DND-41 (cell line): ENCODE results near the gene SPCS2.

Experiments
- CTCF ChIP-seq: IDR thresholded peaks from 2 replicates; pipeline ENCODE4 v1.5.1; 2012; ENCODE audit warnings: borderline replicate concordance, low read length, moderate library complexity, mild to moderate bottlenecking; ENCODE audit not compliant: poor library complexity, severe bottlenecking; ENCODE audit errors: extremely low read depth
- EZH2 ChIP-seq: IDR thresholded peaks from 3 replicates; pipeline ENCODE4 v1.6.1; 2012; ENCODE audit warnings: borderline replicate concordance, low read depth, mild to moderate bottlenecking, moderate library complexity, low read length, inconsistent platforms; ENCODE audit not compliant: severe bottlenecking

GRCh38 chr11:74926304-74927030 is 22.6 kb upstream of the SPCS2 start:
- TF ChIP-seq CTCF (no peak), EZH2 (no peak)
